K562 (cell line): ENCODE measurements around the gene GPR37L1. TPM values are rescaled to one million over a fixed set of nuclear protein-coding genes. Genes with fewer than 3 reads are reported as not detected.

Experiments
- CREM ChIP-seq: IDR thresholded peaks from 2 replicates; pipeline ENCODE4 v1.6.1; 2014; ENCODE audit warnings: antibody characterized with exemption, low read depth
- ERF ChIP-seq: fragments of 450-650 bp; formaldehyde crosslinking; IDR thresholded peaks from 2 replicates; pipeline ENCODE4 v1.4.0; 2020; ENCODE audit warnings: mild to moderate bottlenecking, mixed read lengths
- EWSR1 ChIP-seq: fragments of 450-650 bp; IDR thresholded peaks from 2 replicates; pipeline ENCODE4 v1.6.1; 2018; ENCODE audit warnings: borderline replicate concordance, mild to moderate bottlenecking, low read depth, moderate library complexity; ENCODE audit not compliant: partially characterized antibody
- HDAC8 ChIP-seq: fragments of 450-650 bp; IDR thresholded peaks from 2 replicates; pipeline ENCODE4 v1.6.1; 2016; ENCODE audit warnings: mild to moderate bottlenecking, missing genetic modification characterization, moderate library complexity, missing compliant biosample characterization
- IFI16 ChIP-seq: fragments of 250-450 bp; sonication (Bioruptor Pico); IDR thresholded peaks from 2 replicates; pipeline ENCODE4 v2.1.2; 2022; ENCODE audit warnings: mild to moderate bottlenecking, inconsistent platforms
- JUNB ChIP-seq: fragments of 450-650 bp; formaldehyde crosslinking; conservative IDR thresholded peaks from 2 replicates; pipeline ENCODE4 v1.4.0; 2020; ENCODE audit warnings: mild to moderate bottlenecking
- NCOA1 ChIP-seq: fragments of 450-650 bp; IDR thresholded peaks from 2 replicates; pipeline ENCODE4 v1.6.1; 2016; ENCODE audit warnings: low read depth
- NFATC3 ChIP-seq: fragments of 450-650 bp; IDR thresholded peaks from 2 replicates; pipeline ENCODE4 v1.6.1; 2017; ENCODE audit warnings: mild to moderate bottlenecking
- NR2C1 ChIP-seq, 2 experiments: fragments of 450-650 bp; IDR thresholded peaks; 2 replicates each; pipeline ENCODE4 v1.6.1; 2017; ENCODE audit warnings: mild to moderate bottlenecking in 2 of 2, antibody characterized with exemption in 1 of 2, inconsistent platforms in 1 of 2, missing compliant biosample characterization in 1 of 2, missing genetic modification characterization in 1 of 2
- PYGO2 ChIP-seq: fragments of 450-650 bp; IDR thresholded peaks from 2 replicates; pipeline ENCODE4 v1.6.1; 2016; ENCODE audit warnings: mild to moderate bottlenecking, missing genetic modification characterization, moderate library complexity, missing compliant biosample characterization
- SIN3A ChIP-seq, 2 experiments: fragments of 150-350 bp in 1 of 2; IDR thresholded peaks; 2 replicates each; pipeline ENCODE4 v1.6.1; 2011 to 2016; ENCODE audit warnings: borderline replicate concordance in 2 of 2, low read depth in 2 of 2, low read length in 2 of 2, mild to moderate bottlenecking in 2 of 2, moderate library complexity in 2 of 2; ENCODE audit not compliant: control insufficient read depth in 1 of 2
- SPI1 ChIP-seq: IDR thresholded peaks from 2 replicates; pipeline ENCODE4 v1.6.1; 2011; ENCODE audit warnings: low read depth, low read length, control low read depth, borderline replicate concordance
- ZBTB26 ChIP-seq: fragments of 450-650 bp; formaldehyde crosslinking; IDR thresholded peaks from 2 replicates; pipeline ENCODE4 v1.4.0; 2022; ENCODE audit warnings: missing genetic modification characterization
- ZNF316 ChIP-seq: fragments of 450-650 bp; IDR thresholded peaks from 2 replicates; pipeline ENCODE4 v1.6.1; 2016
- ZNF639 ChIP-seq, 2 experiments: fragments of 200-800 bp in 1 of 2; sonication (Bioruptor generic) in 1 of 2; sonication (generic) in 1 of 2; formaldehyde crosslinking in 1 of 2; IDR thresholded peaks in 1 of 2; conservative IDR thresholded peaks in 1 of 2; 2 replicates each; pipeline versions ENCODE4 v1.5.0 to v1.6.1; 2016 to 2020; ENCODE audit warnings: missing compliant biosample characterization in 1 of 2, missing genetic modification characterization in 1 of 2, missing genetic modification reagents in 1 of 2
- ZNF699 ChIP-seq: fragments of 250-450 bp; sonication (Bioruptor Pico); IDR thresholded peaks from 2 replicates; pipeline ENCODE4 v1.8.0; 2021; ENCODE audit warnings: mild to moderate bottlenecking, moderate library complexity; ENCODE audit not compliant: insufficient replicate concordance
- polyA plus RNA-seq, 8 experiments: library from polyadenylated mRNA; depleted of rRNA in 4 of 8; stranded (reverse) in 5 of 8; unstranded in 3 of 8; fragments of >200 nt; fragmentation: Nextera tagmentation in 2 of 8; fragmentation: Illumina TruSeq in 1 of 8; extraction: Ambion mirVana in 2 of 8; extraction: Trizol in 1 of 8; gene quantifications; 2 replicates each; pipeline versions ENCODE4 v1.2.1 to v1.2.3, GENCODE V29; 2011 to 2014; ENCODE audit warnings: inconsistent platforms in 1 of 8, missing spikeins in 1 of 8
- total RNA-seq, 7 experiments: library from RNA; depleted of rRNA in 6 of 7; stranded (reverse); fragments of >200 nt in 6 of 7; fragmentation: Illumina TruSeq in 2 of 7; extraction: Trizol in 2 of 7; gene quantifications; 2 replicates each; pipeline versions ENCODE4 v1.2.1 to v1.2.3, GENCODE V29; 2011 to 2021; ENCODE audit warnings: low replicate concordance in 1 of 7
- TF ChIP-seq, protein P1 (sequence below): fragments of 250-450 bp; sonication (Bioruptor Pico); IDR thresholded peaks from 2 replicates; pipeline ENCODE4 v1.8.0; 2022; ENCODE audit warnings: inconsistent platforms
- TF ChIP-seq, protein P2 (sequence below): fragments of 450-650 bp; formaldehyde crosslinking; IDR thresholded peaks from 2 replicates; pipeline ENCODE4 v1.4.0; 2020; ENCODE audit warnings: mild to moderate bottlenecking, moderate library complexity
- TF ChIP-seq, protein P3 (sequence below): fragments of 150-350 bp; conservative IDR thresholded peaks from 2 replicates; pipeline ENCODE4 v1.6.1; 2014; ENCODE audit warnings: low read length

GPR37L1 gene
- total and polyA plus RNA-seq, 9 of the 15 experiments (the other 6 are each of a cell fraction or from before 2014, with no cell fraction given), result not detected

GRCh38 chr1:202160377-202160940 lies 37.7 kb downstream of the GPR37L1 start, which contains the start of gene PTPN7 (continued):
- TF ChIP-seq SIN3A (IDR thresholded peaks at IDR 0.05; ENCODE audit: borderline replicate concordance in 2 of 2, control insufficient read depth in 1 of 2, low read depth in 2 of 2, low read length in 2 of 2) (no peak), ZNF639 (CRISPR knock-in tag; conservative IDR thresholded peaks at IDR 0.05 in 1 of 2, IDR thresholded peaks at IDR 0.05 in 1 of 2) (0 out of 4 replicates have a peak, but pooled peaks of 1 of the 2 experiments have one; percentile 21), NCOA1 (no peak), EWSR1 (no peak), JUNB (CRISPR knock-in tag) (0 out of 2 replicates have a peak, but pooled peaks have one; percentile 25), ZBTB26 (CRISPR knock-in tag) (peak; percentile 59; the same call in 1 of the 2 replicates), ZNF699 (no peak), SPI1 (peak; percentile 53; the same call in 1 of the 2 replicates), ZNF316 (no peak), CREM (peak; percentile 36), HDAC8 (no peak), NFATC3 (no peak), IFI16 (CRISPR knock-in tag) (no peak), ERF (CRISPR knock-in tag) (peak; percentile 12; the same call in 1 of the 2 replicates), PYGO2 (tag) (0 out of 2 replicates have a peak, but pooled peaks have one; percentile 9), NR2C1 (IDR thresholded peaks at IDR 0.05) (no peak), NR2C1 (tag; IDR thresholded peaks at IDR 0.05) (peak; percentile 7)
- TF ChIP-seq, protein P1, sequence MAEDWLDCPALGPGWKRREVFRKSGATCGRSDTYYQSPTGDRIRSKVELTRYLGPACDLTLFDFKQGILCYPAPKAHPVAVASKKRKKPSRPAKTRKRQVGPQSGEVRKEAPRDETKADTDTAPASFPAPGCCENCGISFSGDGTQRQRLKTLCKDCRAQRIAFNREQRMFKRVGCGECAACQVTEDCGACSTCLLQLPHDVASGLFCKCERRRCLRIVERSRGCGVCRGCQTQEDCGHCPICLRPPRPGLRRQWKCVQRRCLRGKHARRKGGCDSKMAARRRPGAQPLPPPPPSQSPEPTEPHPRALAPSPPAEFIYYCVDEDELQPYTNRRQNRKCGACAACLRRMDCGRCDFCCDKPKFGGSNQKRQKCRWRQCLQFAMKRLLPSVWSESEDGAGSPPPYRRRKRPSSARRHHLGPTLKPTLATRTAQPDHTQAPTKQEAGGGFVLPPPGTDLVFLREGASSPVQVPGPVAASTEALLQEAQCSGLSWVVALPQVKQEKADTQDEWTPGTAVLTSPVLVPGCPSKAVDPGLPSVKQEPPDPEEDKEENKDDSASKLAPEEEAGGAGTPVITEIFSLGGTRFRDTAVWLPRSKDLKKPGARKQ, result no peak
- TF ChIP-seq, protein P2, sequence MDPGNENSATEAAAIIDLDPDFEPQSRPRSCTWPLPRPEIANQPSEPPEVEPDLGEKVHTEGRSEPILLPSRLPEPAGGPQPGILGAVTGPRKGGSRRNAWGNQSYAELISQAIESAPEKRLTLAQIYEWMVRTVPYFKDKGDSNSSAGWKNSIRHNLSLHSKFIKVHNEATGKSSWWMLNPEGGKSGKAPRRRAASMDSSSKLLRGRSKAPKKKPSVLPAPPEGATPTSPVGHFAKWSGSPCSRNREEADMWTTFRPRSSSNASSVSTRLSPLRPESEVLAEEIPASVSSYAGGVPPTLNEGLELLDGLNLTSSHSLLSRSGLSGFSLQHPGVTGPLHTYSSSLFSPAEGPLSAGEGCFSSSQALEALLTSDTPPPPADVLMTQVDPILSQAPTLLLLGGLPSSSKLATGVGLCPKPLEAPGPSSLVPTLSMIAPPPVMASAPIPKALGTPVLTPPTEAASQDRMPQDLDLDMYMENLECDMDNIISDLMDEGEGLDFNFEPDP (CRISPR knock-in tag), result no peak
- TF ChIP-seq, protein P3, sequence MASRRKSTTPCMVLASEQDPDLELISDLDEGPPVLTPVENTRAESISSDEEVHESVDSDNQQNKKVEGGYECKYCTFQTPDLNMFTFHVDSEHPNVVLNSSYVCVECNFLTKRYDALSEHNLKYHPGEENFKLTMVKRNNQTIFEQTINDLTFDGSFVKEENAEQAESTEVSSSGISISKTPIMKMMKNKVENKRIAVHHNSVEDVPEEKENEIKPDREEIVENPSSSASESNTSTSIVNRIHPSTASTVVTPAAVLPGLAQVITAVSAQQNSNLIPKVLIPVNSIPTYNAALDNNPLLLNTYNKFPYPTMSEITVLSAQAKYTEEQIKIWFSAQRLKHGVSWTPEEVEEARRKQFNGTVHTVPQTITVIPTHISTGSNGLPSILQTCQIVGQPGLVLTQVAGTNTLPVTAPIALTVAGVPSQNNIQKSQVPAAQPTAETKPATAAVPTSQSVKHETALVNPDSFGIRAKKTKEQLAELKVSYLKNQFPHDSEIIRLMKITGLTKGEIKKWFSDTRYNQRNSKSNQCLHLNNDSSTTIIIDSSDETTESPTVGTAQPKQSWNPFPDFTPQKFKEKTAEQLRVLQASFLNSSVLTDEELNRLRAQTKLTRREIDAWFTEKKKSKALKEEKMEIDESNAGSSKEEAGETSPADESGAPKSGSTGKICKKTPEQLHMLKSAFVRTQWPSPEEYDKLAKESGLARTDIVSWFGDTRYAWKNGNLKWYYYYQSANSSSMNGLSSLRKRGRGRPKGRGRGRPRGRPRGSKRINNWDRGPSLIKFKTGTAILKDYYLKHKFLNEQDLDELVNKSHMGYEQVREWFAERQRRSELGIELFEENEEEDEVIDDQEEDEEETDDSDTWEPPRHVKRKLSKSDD, result no peak
